Neural crest cell (in vitro differentiated cells): ENCODE measurements around the gene ERAP2. TPM values are rescaled to one million over a fixed set of nuclear protein-coding genes. Genes with fewer than 3 reads are reported as not detected.

ENCODE experiments used
- DNase-seq: peaks from one replicate; pipeline ENCODE4 v3.0.0; 2021; ENCODE audit warnings: low read depth, mixed read lengths, low spot score
- H3K27ac Mint-ChIP-seq: one replicate; pipeline ENCODE4 v1.8.0; 2021; ENCODE audit warnings: mild to moderate bottlenecking, mixed read lengths; ENCODE audit not compliant: unreplicated experiment
- H3K27me3 Mint-ChIP-seq: 2 replicates; pipeline ENCODE4 v1.8.0; 2021; ENCODE audit warnings: low read depth, mild to moderate bottlenecking, mixed read lengths
- H3K36me3 Mint-ChIP-seq: 2 replicates; pipeline ENCODE4 v1.8.0; 2021; ENCODE audit warnings: low read depth, mild to moderate bottlenecking, mixed read lengths
- H3K4me1 Mint-ChIP-seq: 2 replicates; pipeline ENCODE4 v1.8.0; 2021; ENCODE audit warnings: mixed read lengths
- H3K4me3 Mint-ChIP-seq: one replicate; pipeline ENCODE4 v1.8.0; 2021; ENCODE audit warnings: mild to moderate bottlenecking, mixed read lengths
- H3K9me3 Mint-ChIP-seq: 2 replicates; pipeline ENCODE4 v1.8.0; 2021; ENCODE audit warnings: mixed read lengths
- CTCF ChIP-seq: fragments of 200-600 bp; sonication (generic); conservative IDR thresholded peaks from 2 replicates; pipeline ENCODE4 v1.5.0; 2021; ENCODE audit warnings: antibody characterized with exemption, mild to moderate bottlenecking
- total RNA-seq: library from RNA; stranded (reverse); gene quantifications from 2 replicates; pipeline ENCODE4 v1.2.1, GENCODE V29; 2021

The ERAP2 gene
- total RNA-seq, 1 donor from 2014 or later: not detected

- no peak for DNase-seq
- no peak overlapping the region for H3K4me3 Mint-ChIP-seq
- no peaks in the 10 kb centered on the region for H3K27me3 Mint-ChIP-seq
- H3K27ac Mint-ChIP-seq: no peak overlapping the region
- no peaks in the 10 kb centered on the region for H3K9me3 Mint-ChIP-seq
- no peak for TF ChIP-seq CTCF
- no peaks in the 10 kb centered on the region for H3K36me3 Mint-ChIP-seq
- H3K4me1 Mint-ChIP-seq: peaks cover 11% of the 10 kb centered on the region
Measured at GRCh38 chr5:96968074-96968473, 91.8 kb downstream of the ERAP2 start.

- Mint-ChIP-seq H3K9me3 (no peaks in the 10 kb centered on the region), H3K36me3 (no peaks in the 10 kb centered on the region), H3K4me1 (peaks cover 11% of the 10 kb centered on the region), H3K27me3 (no peaks in the 10 kb centered on the region), H3K27ac (peak overlapping the region; percentile 58), H3K4me3 (no peak overlapping the region)
- no peak for TF ChIP-seq CTCF
- DNase-seq: no peak
Measured at GRCh38 chr5:96968614-96969013, 92.3 kb downstream of the ERAP2 start.

Other genes with a start within 250 kb of the ERAP2 start
- 50.3 and 50.7 TPM in 2 replicates for gene CAST, start 214.1 kb upstream of the ERAP2 start, total RNA-seq
- 32.8 and 34.3 TPM in 2 replicates for gene ERAP1, start 68.6 kb upstream of the ERAP2 start, total RNA-seq
- 17.4 and 17.9 TPM in 2 replicates for gene LNPEP, start 59.6 kb downstream of the ERAP2 start, total RNA-seq